Esophagus squamous epithelium (tissue), 4 donors: ENCODE measurements around the gene AHCTF1.

ENCODE experiments used
- CTCF ChIP-seq, 6 experiments: fragments of 450-650 bp in 4 of 6; fragments of 200-600 bp in 2 of 6; sonication (generic) in 2 of 6; IDR thresholded peaks; one replicate each; pipeline ENCODE4 v1.5.1; 2016 to 2019; ENCODE audit warnings: antibody characterized with exemption in 6 of 6, mild to moderate bottlenecking in 4 of 6, moderate library complexity in 4 of 6
- POLR2A ChIP-seq, 4 donors: fragments of 450-650 bp; IDR thresholded peaks; one replicate each; pipeline ENCODE4 v1.6.1; 2017; ENCODE audit warnings: antibody characterized with exemption in 4 of 4, mild to moderate bottlenecking in 4 of 4, moderate library complexity in 3 of 4

- no peak for TF ChIP-seq CTCF (IDR thresholded peaks at IDR 0.05)
- no peak for TF ChIP-seq POLR2A (IDR thresholded peaks at IDR 0.05)
Measured at GRCh38 chr1:246860401-246860800, 71.3 kb downstream of the AHCTF1 start.
